BJ (cell line): ENCODE data around the gene AKT3. TPM values are rescaled to one million over a fixed set of nuclear protein-coding genes. Genes with fewer than 3 reads are reported as not detected.

Experiments
- CTCF ChIA-PET: fragments of 350-600 bp; formaldehyde crosslinking; extraction: SDS; loops from one replicate; lab custom pipeline; 2021; ENCODE audit warnings: antibody characterized with exemption, inconsistent platforms; lab: Yijun Ruan, JAX
- POLR2A ChIA-PET: fragments of 300-600 bp; sonication (Branson Sonifier 250); formaldehyde crosslinking; extraction: SDS; loops from one replicate; lab custom pipeline; 2021; ENCODE audit warnings: antibody characterized with exemption; lab: Charles Lee
- DNase-seq: peaks from one replicate; pipeline ENCODE4 v3.0.0-alpha.2; 2011; ENCODE audit warnings: low read depth
- H3K27me3 ChIP-seq: 2 replicates; pipeline ENCODE4 v1.6.0; 2011; ENCODE audit warnings: low read length; ENCODE audit not compliant: control insufficient read depth, insufficient read depth
- H3K36me3 ChIP-seq: 2 replicates; pipeline ENCODE4 v1.5.1; 2011; ENCODE audit warnings: low read length; ENCODE audit not compliant: control insufficient read depth, insufficient read depth
- H3K4me3 ChIP-seq: 2 replicates; pipeline ENCODE4 v1.5.1; 2011; ENCODE audit warnings: low read depth, mild to moderate bottlenecking, control low read depth, low read length
- CTCF ChIP-seq: IDR thresholded peaks from 2 replicates; pipeline ENCODE4 v1.5.1; 2011; ENCODE audit warnings: low read depth, mild to moderate bottlenecking, control low read depth, inconsistent platforms, low read length, moderate library complexity; ENCODE audit not compliant: insufficient read depth
- polyA plus RNA-seq: library from polyadenylated mRNA; depleted of rRNA; stranded (reverse); fragments of >200 nt; gene quantifications from 2 replicates; pipeline ENCODE4 v1.2.3, GENCODE V29; 2011

The AKT3 gene
- polyA plus RNA-seq, 1 experiment: 23.8 TPM

DNA sequence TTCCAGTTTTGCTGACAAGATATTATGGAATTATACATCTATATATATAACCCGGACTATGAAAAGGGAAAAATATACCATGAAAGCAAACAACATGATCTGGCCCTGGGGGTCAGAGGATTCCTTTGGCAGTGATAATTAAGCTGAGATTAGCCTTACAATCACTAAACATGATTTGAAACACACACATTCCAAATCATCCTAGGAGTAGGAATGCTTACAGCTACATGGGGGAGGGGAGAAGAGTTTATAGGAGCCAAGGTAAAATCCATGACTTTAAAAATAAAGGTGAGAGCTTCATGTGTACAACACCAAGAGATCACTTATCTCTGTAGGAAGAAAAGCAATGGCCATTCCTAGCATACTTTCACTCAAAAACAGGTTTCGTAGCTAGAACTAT is 57.6 kb downstream of the AKT3 start:
- ChIA-PET CTCF (no interaction called here), POLR2A (no interaction called here)
- Histone ChIP-seq H3K36me3 (no peaks in the 10 kb centered on the region), H3K27me3 (no peaks in the 10 kb centered on the region), H3K4me3 (no peak overlapping the region)
- no peak for TF ChIP-seq CTCF
- no peak for DNase-seq

GRCh38 chr1:243791586-243792267 is 58.3 kb downstream of the AKT3 start:
- TF ChIP-seq CTCF: no peak
- DNase-seq: no peak
- Histone ChIP-seq H3K36me3 (no peaks in the 10 kb centered on the region), H3K4me3 (no peak overlapping the region), H3K27me3 (no peaks in the 10 kb centered on the region)
- POLR2A ChIA-PET: no interaction called here
- CTCF ChIA-PET: no interaction called here

GRCh38 chr1:243790404-243790803 is 59.6 kb downstream of the AKT3 start:
- no peak for TF ChIP-seq CTCF
- no peaks in the 10 kb centered on the region for H3K27me3 ChIP-seq
- POLR2A ChIA-PET: no interaction called here
- H3K36me3 ChIP-seq: no peaks in the 10 kb centered on the region
- CTCF ChIA-PET: interaction anchor here (0.6 to 1.2 kb wide), 3 partner anchors 16 to 483 kb away, joined by 3 read pairs; no protein-coding TSS in a partner anchor
- DNase-seq: no peak
- H3K4me3 ChIP-seq: no peak overlapping the region

GRCh38 chr1:243786531-243786930 is 63.5 kb downstream of the AKT3 start:
- Histone ChIP-seq H3K36me3 (no peaks in the 10 kb centered on the region; the same call in 1 of the 2 replicates), H3K27me3 (no peaks in the 10 kb centered on the region), H3K4me3 (no peak overlapping the region)
- POLR2A ChIA-PET: no interaction called here
- TF ChIP-seq CTCF: no peak
- DNase-seq: no peak
- CTCF ChIA-PET: no interaction called here

- ChIA-PET CTCF (no interaction called here), POLR2A (interaction anchor here (0.6 kb wide), 1 partner anchor 60 kb away, joined by 3 read pairs; no protein-coding TSS in a partner anchor)
- Histone ChIP-seq H3K36me3 (no peaks in the 10 kb centered on the region; the same call in 1 of the 2 replicates), H3K4me3 (no peak overlapping the region), H3K27me3 (no peaks in the 10 kb centered on the region)
- no peak for DNase-seq
- TF ChIP-seq CTCF: no peak
Measured at GRCh38 chr1:243784506-243784905, 65.5 kb downstream of the AKT3 start.
